ACC112 (cell line): ENCODE measurements around the gene OSBPL3.

Source experiments
- H2AFZ ChIP-seq: fragments of 200-600 bp; sonication (generic); one replicate; pipeline ENCODE4 v1.6.0; 2017; ENCODE audit warnings: antibody characterized with exemption, low read length; ENCODE audit not compliant: unreplicated experiment
- H3K27ac ChIP-seq: fragments of 200-600 bp; sonication (generic); 2 replicates; pipeline ENCODE4 v1.5.1; 2014; ENCODE audit warnings: low read depth, mild to moderate bottlenecking, antibody characterized with exemption, low read length, moderate library complexity
- H3K27me3 ChIP-seq: fragments of 200-600 bp; sonication (generic); 2 replicates; pipeline ENCODE4 v1.6.1; 2014; ENCODE audit warnings: mild to moderate bottlenecking, antibody characterized with exemption, low read length, moderate library complexity, mixed read lengths; ENCODE audit not compliant: insufficient read depth
- H3K36me3 ChIP-seq: fragments of 200-600 bp; sonication (generic); 2 replicates; pipeline ENCODE4 v1.6.1; 2016; ENCODE audit warnings: mild to moderate bottlenecking, antibody characterized with exemption, low read length, moderate library complexity, mixed read lengths; ENCODE audit not compliant: insufficient read depth
- H3K4me1 ChIP-seq: fragments of 200-600 bp; sonication (generic); one replicate; pipeline ENCODE4 v1.6.1; 2016; ENCODE audit warnings: low read length, mixed read lengths; ENCODE audit not compliant: insufficient read depth, unreplicated experiment, control insufficient read depth
- H3K4me3 ChIP-seq: fragments of 200-600 bp; sonication (generic); 2 replicates; pipeline ENCODE4 v1.5.1; 2014; ENCODE audit warnings: mild to moderate bottlenecking, low read depth, low read length
- H3K79me2 ChIP-seq: fragments of 200-600 bp; sonication (generic); one replicate; pipeline ENCODE4 v1.6.0; 2016; ENCODE audit warnings: low read length; ENCODE audit not compliant: control insufficient read depth, unreplicated experiment, insufficient read depth

OSBPL3 gene

DNA sequence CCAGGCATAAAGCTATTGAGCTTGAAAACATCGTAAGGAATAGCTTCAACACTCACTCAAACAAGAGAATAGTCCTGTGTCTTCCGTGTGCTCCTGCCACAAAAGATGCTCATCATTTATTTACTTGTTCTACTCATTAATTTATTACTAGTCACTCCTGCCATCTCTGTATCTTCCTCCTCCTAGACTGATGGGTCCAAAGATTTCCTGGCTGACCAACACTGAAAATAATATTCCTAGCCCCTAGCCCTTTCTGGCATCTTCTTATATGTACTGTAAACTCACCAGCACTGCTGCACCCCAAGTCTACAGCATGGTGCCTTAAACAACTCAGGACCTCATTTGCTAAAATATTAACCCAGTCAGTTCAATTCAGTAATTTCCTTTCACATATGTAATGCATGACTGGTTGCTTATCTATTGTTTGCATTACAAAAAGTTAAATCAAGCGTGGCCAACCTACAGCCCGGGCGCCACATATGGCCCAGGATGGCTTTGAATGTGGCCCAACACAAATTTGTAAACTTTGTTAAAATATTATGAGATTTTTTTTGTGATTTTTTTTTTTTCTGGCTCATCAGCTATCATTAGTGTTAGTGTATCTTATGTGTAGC is 136.1 kb downstream of the OSBPL3 start:
- Histone ChIP-seq H3K4me3 (no peak overlapping the region), H3K79me2 (no peaks in the 10 kb centered on the region), H3K36me3 (no peaks in the 10 kb centered on the region), H3K4me1 (peaks cover 27% of the 10 kb centered on the region), H2AFZ (no peak overlapping the region), H3K27ac (no peak overlapping the region), H3K27me3 (no peaks in the 10 kb centered on the region)

DNA sequence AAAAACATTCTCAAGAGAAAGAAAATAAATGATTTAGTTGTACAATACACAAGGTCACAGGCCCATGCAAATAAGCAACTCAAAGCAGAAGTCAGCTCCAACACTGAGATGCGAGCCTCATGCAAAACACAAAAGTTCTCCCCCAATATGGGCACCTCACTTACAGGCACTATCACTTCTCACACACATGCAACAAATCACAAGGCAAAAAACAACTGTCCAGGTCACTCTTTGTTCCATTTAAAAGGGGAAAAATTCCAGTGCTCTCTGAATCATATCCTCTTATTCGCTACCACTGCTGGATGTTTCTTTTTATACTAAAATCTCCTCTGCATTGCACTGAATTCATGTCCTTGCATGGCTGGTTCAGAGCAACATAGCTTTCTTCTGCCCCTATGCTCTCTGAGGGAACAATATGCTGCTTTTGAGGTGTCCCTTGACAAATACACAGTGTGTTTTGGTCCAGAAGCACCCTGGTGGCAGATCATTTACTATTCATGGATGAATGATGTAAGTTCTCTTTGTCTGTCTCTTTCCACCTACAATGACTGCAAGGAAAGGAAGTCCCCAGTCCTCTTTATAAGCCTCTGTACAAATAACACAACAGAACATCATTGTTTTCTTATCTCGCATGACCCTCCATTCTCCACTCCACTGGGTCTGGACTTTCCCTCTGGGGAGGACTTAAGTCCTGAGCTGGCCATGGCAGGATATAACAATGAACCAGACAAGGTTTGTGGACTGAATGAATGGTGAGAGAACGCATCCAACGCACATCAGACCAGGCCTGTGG is 137.3 kb downstream of the OSBPL3 start:
- Histone ChIP-seq H3K27ac (peak overlapping the region; percentile 31), H3K27me3 (no peaks in the 10 kb centered on the region), H2AFZ (peak overlapping the region; percentile 55), H3K4me1 (peaks cover 27% of the 10 kb centered on the region), H3K36me3 (no peaks in the 10 kb centered on the region), H3K79me2 (no peaks in the 10 kb centered on the region), H3K4me3 (no peak overlapping the region)

- H3K27me3 ChIP-seq: no peaks in the 10 kb centered on the region
Measured at GRCh38 chr7:24842029-24842428, 137.9 kb downstream of the OSBPL3 start.

DNA sequence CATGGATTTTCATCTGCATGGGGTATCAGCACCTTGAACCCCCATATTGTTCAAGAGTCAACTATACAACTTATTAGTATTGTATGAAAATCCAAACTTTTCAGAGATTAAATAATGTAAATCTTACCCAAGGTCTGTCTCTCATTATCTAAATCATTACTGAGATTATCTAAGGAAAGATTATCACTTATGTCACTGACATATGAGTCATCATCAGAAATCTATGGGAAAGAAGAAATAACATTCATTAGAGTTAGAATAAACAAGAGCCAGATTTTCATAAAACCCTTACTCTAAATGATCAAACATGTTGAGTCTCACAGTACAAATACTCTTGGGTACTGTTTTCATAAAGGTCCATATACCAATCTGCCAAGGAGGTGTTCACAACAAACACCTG is 139.4 kb downstream of the OSBPL3 start:
- Histone ChIP-seq H3K27ac (no peak overlapping the region), H3K79me2 (no peaks in the 10 kb centered on the region), H2AFZ (no peak overlapping the region), H3K27me3 (no peaks in the 10 kb centered on the region), H3K36me3 (no peaks in the 10 kb centered on the region), H3K4me1 (peaks cover 27% of the 10 kb centered on the region), H3K4me3 (no peak overlapping the region)

More at GRCh38 chr7:24842029-24842428, 137.9 kb downstream of the OSBPL3 start:
- H2AFZ ChIP-seq: peak overlapping the region; percentile 55
- peaks cover 27% of the 10 kb centered on the region for H3K4me1 ChIP-seq
- H3K27ac ChIP-seq: peak overlapping the region; percentile 31; the same call in 1 of the 2 replicates
- H3K4me3 ChIP-seq: no peak overlapping the region
- H3K79me2 ChIP-seq: no peaks in the 10 kb centered on the region
- no peaks in the 10 kb centered on the region for H3K36me3 ChIP-seq

DNA sequence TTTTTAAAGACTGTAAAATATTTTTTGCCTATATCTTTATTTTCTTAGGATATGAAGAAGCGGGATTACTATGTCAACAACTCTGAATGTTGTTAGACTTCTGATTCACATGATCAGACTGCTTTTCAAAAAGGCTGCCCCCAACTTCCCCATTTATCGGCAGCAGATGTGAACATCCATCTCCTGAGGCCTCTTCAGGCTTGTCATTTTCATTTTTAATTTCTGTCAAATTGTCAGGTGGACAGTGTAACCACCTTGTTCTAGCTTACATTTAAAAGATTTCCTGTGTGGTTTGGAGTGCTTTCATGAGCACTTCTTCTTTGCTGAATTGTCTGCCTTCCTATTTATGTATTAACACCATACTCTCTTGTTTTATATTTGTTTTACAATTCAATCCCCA is 143.9 kb downstream of the OSBPL3 start:
- peaks cover 22% of the 10 kb centered on the region for H3K4me1 ChIP-seq
- no peak overlapping the region for H3K4me3 ChIP-seq
- no peaks in the 10 kb centered on the region for H3K36me3 ChIP-seq
- no peaks in the 10 kb centered on the region for H3K27me3 ChIP-seq
- H3K79me2 ChIP-seq: no peaks in the 10 kb centered on the region
- no peak overlapping the region for H3K27ac ChIP-seq
- no peak overlapping the region for H2AFZ ChIP-seq

DNA sequence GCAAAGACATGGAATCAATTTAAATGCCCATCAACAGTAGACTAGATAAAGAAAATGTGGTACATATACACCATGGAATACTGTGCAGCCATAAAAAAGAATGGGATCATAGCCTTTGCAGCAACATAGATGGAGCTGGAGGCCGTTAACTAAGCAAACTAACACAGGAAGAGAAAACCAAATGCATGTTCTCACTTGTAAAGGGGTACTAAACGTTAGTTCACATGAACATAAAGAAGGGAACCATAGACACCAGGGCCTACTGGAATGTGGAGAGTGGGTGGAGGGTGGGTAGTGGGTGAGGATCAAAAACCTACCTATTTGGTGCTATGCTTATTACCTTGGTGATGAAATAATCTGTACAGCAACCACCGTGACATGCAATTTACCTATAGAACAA is 144.3 kb downstream of the OSBPL3 start:
- H3K27me3 ChIP-seq: no peaks in the 10 kb centered on the region
- no peak overlapping the region for H3K27ac ChIP-seq
- no peak overlapping the region for H3K4me3 ChIP-seq
- H2AFZ ChIP-seq: no peak overlapping the region
- no peaks in the 10 kb centered on the region for H3K79me2 ChIP-seq
- no peaks in the 10 kb centered on the region for H3K36me3 ChIP-seq
- peaks cover 23% of the 10 kb centered on the region for H3K4me1 ChIP-seq

GRCh38 chr7:24834128-24834798 is 145.7 kb downstream of the OSBPL3 start:
- Histone ChIP-seq H3K36me3 (no peaks in the 10 kb centered on the region), H3K27ac (no peak overlapping the region), H3K4me1 (peaks cover 22% of the 10 kb centered on the region), H3K27me3 (no peaks in the 10 kb centered on the region), H2AFZ (no peak overlapping the region), H3K4me3 (no peak overlapping the region), H3K79me2 (no peaks in the 10 kb centered on the region)

GRCh38 chr7:24833549-24833948 is 146.4 kb downstream of the OSBPL3 start:
- no peaks in the 10 kb centered on the region for H3K36me3 ChIP-seq
- H3K27ac ChIP-seq: no peak overlapping the region
- H3K79me2 ChIP-seq: no peaks in the 10 kb centered on the region
- H3K27me3 ChIP-seq: no peaks in the 10 kb centered on the region
- no peak overlapping the region for H2AFZ ChIP-seq
- H3K4me1 ChIP-seq: peaks cover 29% of the 10 kb centered on the region
- no peak overlapping the region for H3K4me3 ChIP-seq

- H3K4me1 ChIP-seq: peaks cover 42% of the 10 kb centered on the region
- peak overlapping the region; percentile 70 for H3K27ac ChIP-seq
- H3K27me3 ChIP-seq: no peaks in the 10 kb centered on the region
- H3K36me3 ChIP-seq: no peaks in the 10 kb centered on the region
- no peaks in the 10 kb centered on the region for H3K79me2 ChIP-seq
- H3K4me3 ChIP-seq: peak overlapping the region; percentile 17; the same call in 1 of the 2 replicates
- H2AFZ ChIP-seq: peak overlapping the region; percentile 15
Measured at GRCh38 chr7:24831240-24831639, 148.7 kb downstream of the OSBPL3 start.

DNA sequence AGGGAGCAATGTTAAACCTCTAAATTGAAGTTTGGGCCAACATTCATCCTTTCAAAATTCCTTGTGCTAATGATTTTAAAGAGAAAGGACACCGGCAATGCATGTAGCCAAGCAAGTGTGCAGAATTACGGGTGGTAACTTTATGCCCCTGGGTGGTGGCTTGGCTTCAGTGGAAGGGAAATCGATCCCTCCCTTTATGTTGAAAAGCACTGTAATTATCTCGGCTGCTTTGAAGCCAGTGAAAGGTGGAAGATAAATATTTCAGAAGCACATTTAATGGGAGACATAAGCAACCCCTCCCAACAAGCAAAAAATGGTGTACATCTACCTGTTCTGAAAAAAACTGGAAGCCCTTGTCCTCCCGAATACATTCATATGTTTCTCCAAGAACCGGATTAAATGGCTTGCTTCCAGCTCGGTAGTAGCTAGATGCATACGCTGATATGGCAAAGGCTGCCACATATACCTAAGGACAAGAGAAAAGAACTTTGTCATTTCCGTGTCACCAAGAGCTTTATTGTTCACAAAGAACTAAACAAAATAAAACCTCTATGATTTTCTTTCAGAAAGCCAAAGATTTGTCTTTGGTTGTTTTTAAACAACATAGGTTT is 149.4 kb downstream of the OSBPL3 start:
- Histone ChIP-seq H3K27me3 (no peaks in the 10 kb centered on the region), H2AFZ (no peak overlapping the region), H3K27ac (peak overlapping the region; percentile 70), H3K36me3 (no peaks in the 10 kb centered on the region), H3K4me3 (no peak overlapping the region), H3K4me1 (peaks cover 49% of the 10 kb centered on the region), H3K79me2 (no peaks in the 10 kb centered on the region)
